Measurements from ENCODE around the gene SLIT1.

The SLIT1 gene

DNA sequence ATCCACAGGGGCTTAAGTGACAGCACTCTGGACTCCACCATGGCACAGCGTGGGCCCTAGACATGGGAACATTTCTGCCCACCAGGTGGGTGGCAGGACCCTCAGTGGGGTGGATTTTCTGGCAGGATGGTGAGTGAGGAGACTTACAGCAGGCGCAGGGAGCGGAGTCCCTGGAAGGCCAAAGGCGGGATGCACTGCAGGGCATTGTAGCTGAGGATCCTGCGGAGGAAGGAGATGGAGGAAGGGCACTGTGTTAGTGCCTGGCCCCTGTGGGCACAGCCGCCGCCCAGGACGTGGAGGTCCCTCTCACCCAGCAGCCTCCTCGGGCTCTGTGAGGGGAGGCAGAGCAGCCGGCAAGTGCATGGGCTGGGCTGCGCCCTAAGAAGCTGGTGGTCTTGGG, 154.3 kb downstream of the SLIT1 start:
- no peak for DNase-seq (ENCODE audit: low read depth, low spot score)
- H3K27ac ChIP-seq = no peak overlapping the region
- no peak overlapping the region for H3K4me3 ChIP-seq
- H3K9ac ChIP-seq (ENCODE audit: insufficient read length) = no peak overlapping the region
- H3K9me3 ChIP-seq (ENCODE audit: low read depth, low read length) = no peaks in the 10 kb centered on the region
- H3K36me3 ChIP-seq (ENCODE audit: insufficient read depth, low read length) = no peaks in the 10 kb centered on the region
- TF ChIP-seq FOXP2 (optimal IDR thresholded peaks at IDR 0.05; ENCODE audit: control extremely low read depth, extremely low read length, insufficient read depth) (no peak), EZH2 (IDR thresholded peaks at IDR 0.05) (no peak), POLR2AphosphoS5 (IDR thresholded peaks at IDR 0.05; ENCODE audit: borderline replicate concordance, low read depth, low read length) (no peak)

DNA sequence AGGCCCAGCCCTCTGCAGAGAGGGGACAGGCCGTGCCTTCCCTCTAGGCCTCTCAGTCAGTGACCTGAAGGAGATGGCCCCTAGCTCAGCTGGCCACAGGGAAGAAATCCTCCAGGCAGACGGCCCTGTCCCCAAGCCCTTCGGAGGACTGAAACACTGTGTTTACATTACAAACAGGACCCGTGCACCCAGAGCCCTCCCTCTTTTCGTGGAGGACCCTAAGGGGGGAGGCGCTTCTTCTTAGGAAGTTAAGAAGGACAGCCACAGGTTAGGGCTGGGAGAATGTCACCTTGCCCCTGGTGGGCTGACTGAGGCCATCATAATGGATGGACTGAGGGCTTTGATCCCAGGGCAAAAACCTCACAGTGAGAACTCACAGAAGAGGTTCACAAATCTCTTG, 154.9 kb downstream of the SLIT1 start:
- no peaks in the 10 kb centered on the region for H3K9me3 ChIP-seq (ENCODE audit: low read depth, low read length)
- H3K36me3 ChIP-seq (ENCODE audit: insufficient read depth, low read length) = no peaks in the 10 kb centered on the region
- DNase-seq (ENCODE audit: low read depth, low spot score) = no peak
- no peak overlapping the region for H3K4me3 ChIP-seq
- TF ChIP-seq POLR2AphosphoS5 (IDR thresholded peaks at IDR 0.05; ENCODE audit: borderline replicate concordance, low read depth, low read length) (no peak), FOXP2 (optimal IDR thresholded peaks at IDR 0.05; ENCODE audit: control extremely low read depth, extremely low read length, insufficient read depth) (no peak), EZH2 (IDR thresholded peaks at IDR 0.05) (no peak)
- H3K9ac ChIP-seq (ENCODE audit: insufficient read length) = no peak overlapping the region
- no peak overlapping the region for H3K27ac ChIP-seq

DNA sequence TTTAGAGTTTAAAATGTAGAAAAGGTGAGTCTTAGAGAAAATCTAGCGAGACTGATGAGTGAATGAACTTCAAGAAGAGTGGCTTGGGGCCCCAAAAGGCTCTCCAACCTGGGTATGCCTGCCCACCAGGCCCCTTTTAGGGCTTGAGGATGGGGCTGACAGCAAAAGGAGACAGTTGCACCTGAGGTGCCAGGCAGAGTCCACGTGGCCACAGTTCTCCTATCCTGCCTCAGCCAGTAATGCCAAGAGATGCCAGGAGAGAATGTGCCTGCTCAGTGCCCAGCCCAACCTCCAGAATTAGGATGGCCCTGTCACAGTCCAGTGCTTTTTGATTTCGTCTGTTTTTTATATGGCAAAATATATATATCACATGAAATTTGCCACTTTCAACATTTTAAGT, 156.5 kb downstream of the SLIT1 start:
- DNase-seq (ENCODE audit: low read depth, low spot score) = no peak
- H3K9ac ChIP-seq (ENCODE audit: insufficient read length) = no peak overlapping the region
- H3K36me3 ChIP-seq (ENCODE audit: insufficient read depth, low read length) = no peaks in the 10 kb centered on the region
- no peak overlapping the region for H3K27ac ChIP-seq
- H3K9me3 ChIP-seq (ENCODE audit: low read depth, low read length) = no peaks in the 10 kb centered on the region
- TF ChIP-seq EZH2 (IDR thresholded peaks at IDR 0.05) (no peak), FOXP2 (optimal IDR thresholded peaks at IDR 0.05; ENCODE audit: control extremely low read depth, extremely low read length, insufficient read depth) (no peak), POLR2AphosphoS5 (IDR thresholded peaks at IDR 0.05; ENCODE audit: borderline replicate concordance, low read depth, low read length) (no peak)
- H3K4me3 ChIP-seq = no peak overlapping the region

DNA sequence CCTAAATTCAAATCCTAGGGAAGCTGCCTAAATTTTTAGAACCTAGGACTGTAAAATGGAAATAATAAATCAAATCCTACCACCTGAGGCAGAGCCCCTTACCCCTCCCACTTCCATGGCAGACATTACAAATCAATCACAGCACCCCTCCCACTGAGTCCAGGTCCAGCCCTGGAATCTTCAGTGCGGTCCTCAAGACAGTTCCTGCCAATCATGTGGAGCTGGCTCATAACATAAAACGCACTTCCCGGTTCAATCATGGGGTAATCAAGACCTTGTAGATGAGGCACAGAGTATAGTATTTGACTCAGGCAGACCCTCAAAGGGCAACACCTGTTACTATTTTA, 157.0 kb downstream of the SLIT1 start:
- DNase-seq (ENCODE audit: low read depth, low spot score) = no peak
- TF ChIP-seq FOXP2 (optimal IDR thresholded peaks at IDR 0.05; ENCODE audit: control extremely low read depth, extremely low read length, insufficient read depth) = no peak
- no peak for TF ChIP-seq EZH2 (IDR thresholded peaks at IDR 0.05)
- no peak for TF ChIP-seq POLR2AphosphoS5 (IDR thresholded peaks at IDR 0.05; ENCODE audit: borderline replicate concordance, low read depth, low read length)

DNA sequence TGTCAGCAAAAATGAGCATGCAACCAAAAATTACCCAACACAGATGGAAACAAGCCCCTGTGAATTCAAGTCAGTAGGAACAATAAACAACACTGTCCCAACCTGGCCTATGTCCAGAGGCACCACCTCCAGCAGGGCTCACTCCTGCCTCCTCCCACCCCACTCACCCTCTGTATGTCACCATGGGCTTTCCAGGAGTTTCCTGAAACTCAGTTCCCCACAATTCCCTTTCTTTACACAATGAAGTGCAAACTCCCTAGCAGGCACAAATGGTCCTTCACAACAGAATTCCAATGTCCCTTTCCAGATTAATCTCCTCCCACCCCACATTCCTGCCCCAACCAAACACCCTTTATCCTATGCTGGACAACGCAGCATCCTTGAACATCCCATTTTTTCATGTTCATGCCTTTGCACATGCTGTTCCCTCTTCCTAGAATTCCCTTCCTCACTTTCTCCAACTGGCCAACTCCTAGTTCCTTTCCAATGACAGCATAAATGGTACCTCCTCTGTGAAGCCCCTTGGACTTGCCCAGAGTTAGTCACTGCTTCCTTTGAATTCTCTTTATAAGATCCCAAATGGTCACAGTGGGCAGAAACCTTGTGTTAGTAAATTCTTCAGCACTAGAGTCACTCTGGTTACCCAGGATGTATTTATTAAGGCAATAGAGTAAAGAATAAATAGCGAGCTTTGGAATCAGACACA, 157.5 kb downstream of the SLIT1 start:
- H3K9me3 ChIP-seq (ENCODE audit: low read depth, low read length) = no peaks in the 10 kb centered on the region
- no peak overlapping the region for H3K4me3 ChIP-seq
- no peak overlapping the region for H3K9ac ChIP-seq (ENCODE audit: insufficient read length)
- TF ChIP-seq FOXP2 (optimal IDR thresholded peaks at IDR 0.05; ENCODE audit: control extremely low read depth, extremely low read length, insufficient read depth) (no peak), POLR2AphosphoS5 (IDR thresholded peaks at IDR 0.05; ENCODE audit: borderline replicate concordance, low read depth, low read length) (no peak), EZH2 (IDR thresholded peaks at IDR 0.05) (no peak)
- no peak for DNase-seq (ENCODE audit: low read depth, low spot score)
- H3K36me3 ChIP-seq (ENCODE audit: insufficient read depth, low read length) = no peaks in the 10 kb centered on the region
- H3K27ac ChIP-seq = no peak overlapping the region

More for the DNA sequence above, 157.0 kb downstream of the SLIT1 start:
- H3K27ac ChIP-seq = no peak overlapping the region
- no peak overlapping the region for H3K4me3 ChIP-seq
- no peaks in the 10 kb centered on the region for H3K36me3 ChIP-seq (ENCODE audit: insufficient read depth, low read length)
- H3K9ac ChIP-seq (ENCODE audit: insufficient read length) = no peak overlapping the region
- no peaks in the 10 kb centered on the region for H3K9me3 ChIP-seq (ENCODE audit: low read depth, low read length)

DNA sequence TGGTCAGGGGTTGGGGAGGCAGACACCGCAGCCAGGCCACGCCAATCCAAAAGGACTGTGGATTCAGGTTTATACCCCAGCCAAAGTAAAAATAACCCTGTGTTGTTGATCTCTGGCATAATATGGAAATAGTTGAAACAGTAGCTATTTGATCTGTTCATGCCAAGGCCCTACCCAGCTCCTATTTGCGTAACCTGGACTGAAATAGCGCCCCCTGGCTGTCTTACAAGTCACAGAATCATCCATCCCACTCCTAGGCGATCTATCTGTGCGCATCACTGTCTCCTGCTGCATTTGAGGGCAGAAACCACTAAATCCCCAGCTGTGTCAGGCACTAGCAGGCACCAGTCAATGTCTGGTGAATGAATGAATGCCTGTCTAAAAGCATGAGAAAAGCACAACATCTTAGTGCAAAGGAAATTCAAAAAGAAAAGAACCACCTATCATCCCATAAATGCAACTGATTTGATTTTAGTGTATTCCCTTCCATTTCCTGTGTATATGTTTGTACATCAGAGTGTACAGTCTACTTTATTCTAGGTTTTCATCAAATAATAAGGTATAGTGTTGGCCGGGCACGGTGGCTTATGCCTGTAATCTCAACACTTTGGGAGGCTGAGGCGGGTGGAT, 160.0 kb downstream of the SLIT1 start:
- no peak for DNase-seq (ENCODE audit: low read depth, low spot score)
- H3K4me3 ChIP-seq = no peak overlapping the region
- no peaks in the 10 kb centered on the region for H3K9me3 ChIP-seq (ENCODE audit: low read depth, low read length)
- no peaks in the 10 kb centered on the region for H3K36me3 ChIP-seq (ENCODE audit: insufficient read depth, low read length)
- no peak overlapping the region for H3K27ac ChIP-seq
- TF ChIP-seq EZH2 (IDR thresholded peaks at IDR 0.05) (no peak), POLR2AphosphoS5 (IDR thresholded peaks at IDR 0.05; ENCODE audit: borderline replicate concordance, low read depth, low read length) (no peak), FOXP2 (optimal IDR thresholded peaks at IDR 0.05; ENCODE audit: control extremely low read depth, extremely low read length, insufficient read depth) (no peak)
- H3K9ac ChIP-seq (ENCODE audit: insufficient read length) = no peak overlapping the region

DNA sequence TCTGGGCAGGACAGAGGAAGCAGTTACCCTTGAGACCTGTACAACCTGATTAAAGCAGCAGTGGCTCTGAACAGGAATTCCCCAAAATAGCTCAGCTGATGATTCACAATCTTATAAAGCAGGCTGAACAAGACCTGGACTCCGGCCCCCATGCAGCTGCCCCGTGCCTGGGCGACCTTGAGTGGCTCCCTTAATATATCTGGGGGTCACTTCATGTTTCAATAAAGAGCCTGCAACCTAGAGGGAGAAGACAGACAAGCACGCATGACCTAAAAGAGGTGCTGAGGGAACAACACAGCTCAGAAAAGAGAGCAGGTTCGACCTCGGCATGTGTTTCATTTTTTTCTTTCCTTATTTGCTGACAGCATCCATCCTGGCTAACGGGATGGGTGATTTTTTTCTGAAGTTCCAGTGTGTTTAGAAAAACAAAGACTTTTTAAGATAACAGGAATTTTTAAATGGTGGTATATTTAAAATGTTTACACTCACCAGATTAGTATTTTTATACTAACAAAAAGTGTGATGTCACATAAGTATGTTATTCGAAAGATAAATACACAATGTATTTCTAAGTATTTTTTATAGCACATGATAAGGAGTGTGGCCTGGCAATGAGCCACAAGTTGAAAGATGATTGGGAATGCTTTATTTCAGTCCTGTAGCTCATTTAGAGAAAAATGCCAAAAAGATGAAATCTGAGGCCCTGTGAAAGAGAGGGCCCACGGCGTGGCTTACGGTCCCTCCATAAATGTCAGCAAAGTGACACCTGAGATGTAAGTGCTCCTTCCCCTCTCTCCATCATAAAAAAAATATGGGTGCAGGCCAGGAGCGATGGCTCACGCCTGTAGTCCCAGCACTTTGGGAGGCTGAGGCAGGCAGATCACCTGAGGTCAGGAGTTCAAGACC, 161.3 kb downstream of the SLIT1 start:
- no peak for DNase-seq (ENCODE audit: low read depth, low spot score)
- H3K9ac ChIP-seq (ENCODE audit: insufficient read length) = no peak overlapping the region

More for the DNA sequence above, 161.3 kb downstream of the SLIT1 start:
- TF ChIP-seq FOXP2 (optimal IDR thresholded peaks at IDR 0.05; ENCODE audit: control extremely low read depth, extremely low read length, insufficient read depth) (no peak), EZH2 (IDR thresholded peaks at IDR 0.05) (no peak), POLR2AphosphoS5 (IDR thresholded peaks at IDR 0.05; ENCODE audit: borderline replicate concordance, low read depth, low read length) (no peak)
- H3K36me3 ChIP-seq (ENCODE audit: insufficient read depth, low read length) = no peaks in the 10 kb centered on the region
- H3K9me3 ChIP-seq (ENCODE audit: low read depth, low read length) = no peaks in the 10 kb centered on the region
- H3K4me3 ChIP-seq = no peak overlapping the region
- H3K27ac ChIP-seq = no peak overlapping the region

Data from SK-N-MC (cell line).